ENCODE results near the gene AFF3. TPM values are rescaled to one million over a fixed set of nuclear protein-coding genes. Genes with fewer than 3 reads are reported as not detected.

Gene AFF3
- total and polyA plus RNA-seq, 3 donors from 2014 or later = 18.0 to 34.4 (median 27.1) TPM

DNA sequence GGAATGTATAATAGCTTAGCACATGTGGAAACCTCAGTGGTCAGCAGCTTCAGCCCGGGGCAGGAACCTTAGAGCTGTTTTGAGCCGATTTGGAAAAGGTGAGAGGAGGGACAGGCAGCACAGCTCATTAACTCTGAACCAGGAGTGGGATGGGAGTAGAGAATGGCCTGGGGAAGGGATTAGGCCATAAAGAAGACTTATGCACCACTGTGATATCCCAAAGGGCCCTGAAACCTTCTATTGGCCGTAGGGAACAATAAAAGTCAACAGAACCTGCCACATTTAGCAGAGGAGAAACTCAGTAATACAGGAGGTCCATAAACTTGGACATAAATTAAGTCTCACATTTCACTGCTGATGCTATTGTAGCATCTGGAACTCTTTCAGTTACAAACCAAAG is 528.4 kb downstream of the AFF3 start:
- no peak overlapping the region for H3K4me3 ChIP-seq
- no peak for DNase-seq
- H3K27ac ChIP-seq = no peak overlapping the region
- H3K36me3 ChIP-seq (ENCODE audit: low read depth, missing control alignments) = no peaks in the 10 kb centered on the region
- H3K4me1 ChIP-seq = no peaks in the 10 kb centered on the region
- no peaks in the 10 kb centered on the region for H3K9me3 ChIP-seq
- intact Hi-C loops (cut with DNase I; ENCODE audit: low total_unique reads) = no loop called here
- H3K27me3 ChIP-seq = no peaks in the 10 kb centered on the region
- 70 to 72% methylated on average over 3 of the region's 3 CpGs for WGBS, 2 donors
- no peak for TF ChIP-seq POLR2A (IDR thresholded peaks at IDR 0.05)

DNA sequence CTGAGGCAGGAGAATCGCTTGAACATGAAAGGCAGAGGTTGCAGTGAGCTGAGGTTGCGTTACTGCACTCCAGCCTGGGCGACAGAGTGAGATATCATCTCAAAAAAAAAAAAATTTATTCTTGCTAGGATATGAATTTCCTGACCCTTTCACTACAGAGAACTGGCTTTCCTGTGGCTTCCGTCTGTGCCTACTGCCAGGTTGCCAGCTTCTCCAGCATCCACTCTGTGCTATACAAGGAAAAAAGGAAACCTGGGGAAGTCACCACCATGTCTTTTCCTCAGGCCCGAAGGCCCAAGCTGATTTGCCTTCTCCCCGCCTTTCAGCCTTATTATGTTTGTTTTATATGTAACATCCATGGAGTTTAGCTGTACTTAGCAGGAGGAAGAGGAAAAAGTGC is 530.6 kb downstream of the AFF3 start:
- Histone ChIP-seq H3K9me3 (no peaks in the 10 kb centered on the region), H3K4me3 (no peak overlapping the region), H3K36me3 (ENCODE audit: low read depth, missing control alignments) (no peaks in the 10 kb centered on the region), H3K27ac (no peak overlapping the region), H3K4me1 (no peaks in the 10 kb centered on the region), H3K27me3 (no peaks in the 10 kb centered on the region)
- 94 to 97% methylated on average over 6 of the region's 6 CpGs for WGBS, 2 donors
- DNase-seq = no peak
- TF ChIP-seq CTCF (IDR thresholded peaks at IDR 0.05) (no peak), POLR2A (IDR thresholded peaks at IDR 0.05) (no peak)
- intact Hi-C loops (cut with DNase I; ENCODE audit: low total_unique reads) = no loop called here

DNA sequence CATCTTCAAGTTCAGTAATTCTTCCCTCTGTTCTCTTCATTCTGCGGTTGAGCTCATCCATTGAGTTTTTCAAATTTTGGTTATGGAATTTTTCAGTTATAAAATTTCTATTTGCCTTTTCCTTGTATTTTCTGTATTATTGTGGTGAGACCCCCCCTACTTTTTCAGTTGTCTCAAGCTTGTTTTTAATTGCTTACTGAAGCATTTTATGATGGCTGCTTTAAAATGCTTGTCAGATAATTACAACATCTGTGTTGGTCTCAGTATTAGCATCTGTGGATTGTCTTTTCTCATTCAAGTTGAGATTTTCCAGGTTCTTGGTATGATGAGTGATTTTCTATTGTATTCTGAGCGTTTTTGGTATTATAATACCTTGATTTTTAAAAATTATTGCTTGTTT is 531.4 kb downstream of the AFF3 start:
- Histone ChIP-seq H3K9me3 (no peaks in the 10 kb centered on the region), H3K36me3 (ENCODE audit: low read depth, missing control alignments) (no peaks in the 10 kb centered on the region), H3K4me3 (no peak overlapping the region), H3K27me3 (no peaks in the 10 kb centered on the region), H3K27ac (no peak overlapping the region), H3K4me1 (no peaks in the 10 kb centered on the region)
- TF ChIP-seq CTCF (IDR thresholded peaks at IDR 0.05) = no peak
- DNase-seq = no peak
- whole genome bisulfite sequencing, 2 donors = 90 to 92% methylated on average over 2 of the region's 2 CpGs
- intact Hi-C loops (cut with DNase I; ENCODE audit: low total_unique reads) = no loop called here

DNA sequence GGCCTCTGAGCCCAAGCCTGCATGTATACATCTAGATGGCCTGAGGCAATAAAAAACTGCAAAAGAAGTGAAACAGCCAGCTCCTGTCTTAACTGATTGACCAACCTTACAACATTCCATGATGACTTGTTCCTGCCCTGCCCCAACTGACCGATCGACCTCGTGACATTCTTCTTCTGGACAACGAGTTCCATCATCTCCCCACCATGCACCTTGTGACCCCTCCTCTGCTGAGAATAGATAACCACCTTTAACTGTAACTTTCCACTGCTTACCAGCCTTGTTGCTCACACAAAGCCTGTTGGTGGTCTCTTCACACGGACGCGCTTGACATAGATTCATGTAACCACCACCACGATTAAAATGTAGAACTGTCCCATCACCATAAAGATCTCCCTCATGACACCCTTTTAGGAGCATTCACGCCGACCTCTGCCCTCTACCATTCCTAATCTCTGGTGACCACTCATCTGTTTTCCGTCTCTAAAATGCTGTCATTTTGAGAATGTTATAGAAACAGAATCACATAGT is 532.5 kb downstream of the AFF3 start:
- TF ChIP-seq POLR2A (IDR thresholded peaks at IDR 0.05) (no peak), CTCF (IDR thresholded peaks at IDR 0.05) (no peak)
- Histone ChIP-seq H3K27me3 (no peaks in the 10 kb centered on the region), H3K4me1 (no peaks in the 10 kb centered on the region), H3K9me3 (no peaks in the 10 kb centered on the region), H3K27ac (no peak overlapping the region), H3K4me3 (no peak overlapping the region), H3K36me3 (ENCODE audit: low read depth, missing control alignments) (no peaks in the 10 kb centered on the region)
- 70 to 81% methylated on average over 11 of the region's 11 CpGs for WGBS, 2 donors
- intact Hi-C loops (cut with DNase I; ENCODE audit: low total_unique reads) = no loop called here
- DNase-seq = no peak

DNA sequence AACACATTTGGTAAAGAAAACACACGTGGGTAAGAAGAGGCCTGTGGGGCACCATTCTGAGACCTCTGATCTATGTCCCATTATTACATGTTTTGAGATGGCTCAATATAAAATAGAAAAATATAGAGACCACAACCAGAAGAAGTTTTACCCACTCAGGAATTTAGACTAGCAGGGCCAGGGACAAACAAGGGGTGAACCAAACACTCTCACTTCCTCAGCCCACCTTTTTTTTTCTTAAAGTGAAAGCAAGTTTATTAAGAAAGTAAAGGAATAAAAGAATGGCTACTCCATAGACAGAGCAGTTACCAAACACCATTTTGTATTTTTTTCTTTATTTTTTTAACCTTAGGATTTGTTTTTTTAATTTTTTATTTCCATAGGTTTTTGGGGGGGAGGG is 533.5 kb downstream of the AFF3 start:
- Histone ChIP-seq H3K4me3 (no peak overlapping the region), H3K9me3 (no peaks in the 10 kb centered on the region), H3K27ac (no peak overlapping the region), H3K27me3 (no peaks in the 10 kb centered on the region), H3K4me1 (no peaks in the 10 kb centered on the region), H3K36me3 (ENCODE audit: low read depth, missing control alignments) (no peaks in the 10 kb centered on the region)
- TF ChIP-seq POLR2A (IDR thresholded peaks at IDR 0.05) (no peak), CTCF (IDR thresholded peaks at IDR 0.05) (no peak)
- DNase-seq = no peak
- 2 to 23% methylated on average over 1 of the region's 1 CpG for WGBS, 2 donors
- intact Hi-C loops (cut with DNase I; ENCODE audit: low total_unique reads) = no loop called here
